ENCODE measurements around the gene OR11H7. TPM values are rescaled to one million over a fixed set of nuclear protein-coding genes. Genes with fewer than 3 reads are reported as not detected.
A peak's percentile ranks its signal among the peaks of the same experiment; 100 is the strongest.
"Not testable (repeated sequence)": the region's sequence is repeated elsewhere in the genome, so short reads cannot be mapped to it uniquely, and the experiment has no call there.

OR11H7 gene
- total RNA-seq, 2 experiments from 2014 or later = not detected

- Mint-ChIP-seq H3K4me3 (no peak within 1 kb of the TSS), H3K9me3 (no peaks in the 10 kb centered on the region), H3K27ac (no peak within 1 kb of the TSS), H3K27me3 (peaks cover 34% of the 10 kb centered on the region), H3K4me1 (ENCODE audit: low read depth) (no peaks in the 10 kb centered on the region), H3K36me3 (ENCODE audit: low read depth) (no peaks in the 10 kb centered on the region)
- DNase-seq (no peak), ATAC-seq (ENCODE audit: poor library complexity) (no peak)
- ChIA-PET CTCF (no interaction called here), POLR2A (no interaction called here)
- Histone ChIP-seq H3K4me1 (ENCODE audit: insufficient read depth, low read length) (no peaks in the 10 kb centered on the region), H3K4me3 (ENCODE audit: low read length) (no peak within 1 kb of the TSS), H3K27ac (ENCODE audit: low read depth in 1 of 2, low read length in 2 of 2) (no peak within 1 kb of the TSS), H3K36me3 (ENCODE audit: insufficient read depth, low read length) (no peaks in the 10 kb centered on the region), H3K27me3 (ENCODE audit: control insufficient read depth in 1 of 2, insufficient read depth in 2 of 2, low read length in 2 of 2) (peaks cover 0 to 2% of the 10 kb centered on the region in 2 experiments), H3K9me3 (ENCODE audit: control insufficient read depth in 1 of 2, insufficient read depth in 1 of 2, low read length in 2 of 2) (no peaks in the 10 kb centered on the region)
- TF ChIP-seq CTCF (IDR thresholded peaks at IDR 0.05) = no peak
- intact Hi-C loops (cut with DNase I, micrococcal nuclease) = no loop called here
Observed at GRCh38 chr14:20223410-20223809, 5.4 kb upstream of the OR11H7 start, which contains the start of gene OR11H6. OR11H6 (plus strand) TSS chr14:20223710; CDS start chr14:20223710, 0 bp downstream.

- H3K36me3 Mint-ChIP-seq (ENCODE audit: low read depth); H3K27me3 ChIP-seq (ENCODE audit: control insufficient read depth in 1 of 2, insufficient read depth in 2 of 2, low read length in 2 of 2); H3K27ac ChIP-seq (ENCODE audit: low read depth in 1 of 2, low read length in 2 of 2); H3K4me3 Mint-ChIP-seq; POLR2A ChIA-PET; CTCF ChIA-PET; H3K36me3 ChIP-seq (ENCODE audit: insufficient read depth, low read length); H3K9me3 Mint-ChIP-seq; DNase-seq; H3K4me3 ChIP-seq (ENCODE audit: low read length); H3K4me1 ChIP-seq (ENCODE audit: insufficient read depth, low read length); intact Hi-C loops (cut with DNase I, micrococcal nuclease); H3K27ac Mint-ChIP-seq; ATAC-seq (ENCODE audit: poor library complexity); H3K4me1 Mint-ChIP-seq (ENCODE audit: low read depth); H3K9me3 ChIP-seq (ENCODE audit: control insufficient read depth in 1 of 2, insufficient read depth in 1 of 2, low read length in 2 of 2); H3K27me3 Mint-ChIP-seq: not testable (repeated sequence)
Observed at GRCh38 chr14:20235415-20235814, 6.6 kb downstream of the OR11H7 start.

GRCh38 chr14:20247646-20248246 lies 19.0 kb downstream of the OR11H7 start:
- H3K27me3 ChIP-seq (ENCODE audit: control insufficient read depth in 1 of 2, insufficient read depth in 2 of 2, low read length in 2 of 2) = no peaks in the 10 kb centered on the region
- no peaks in the 10 kb centered on the region for H3K4me1 ChIP-seq (ENCODE audit: insufficient read depth, low read length)
- H3K36me3 ChIP-seq (ENCODE audit: insufficient read depth, low read length) = no peaks in the 10 kb centered on the region
- no peak for TF ChIP-seq CTCF (IDR thresholded peaks at IDR 0.05)
- peaks cover 8% of the 10 kb centered on the region for H3K9me3 Mint-ChIP-seq
- ChIA-PET POLR2A (no interaction called here), CTCF (interaction anchor here (0.7 kb wide), 1 partner anchor 96 kb away, joined by 3 read pairs; no protein-coding TSS in a partner anchor)
- H3K36me3 Mint-ChIP-seq (ENCODE audit: low read depth) = peaks cover 14% of the 10 kb centered on the region
- no peak for ATAC-seq (ENCODE audit: poor library complexity)
- no peak overlapping the region for H3K27ac ChIP-seq (ENCODE audit: low read depth in 1 of 2, low read length in 2 of 2)
- H3K27ac Mint-ChIP-seq = no peak overlapping the region
- DNase-seq = peak in 3 of 14 experiments; percentile 13 to 30 (median 27)
- no peaks in the 10 kb centered on the region for H3K4me1 Mint-ChIP-seq (ENCODE audit: low read depth)
- H3K27me3 Mint-ChIP-seq = no peaks in the 10 kb centered on the region
- no peak overlapping the region for H3K4me3 ChIP-seq (ENCODE audit: low read length)
- intact Hi-C loops (cut with DNase I, micrococcal nuclease) = no loop called here
- no peaks in the 10 kb centered on the region for H3K9me3 ChIP-seq (ENCODE audit: control insufficient read depth in 1 of 2, insufficient read depth in 1 of 2, low read length in 2 of 2)
- no peak overlapping the region for H3K4me3 Mint-ChIP-seq

- no peaks in the 10 kb centered on the region for H3K9me3 ChIP-seq (ENCODE audit: control insufficient read depth in 1 of 2, insufficient read depth in 1 of 2, low read length in 2 of 2)
- no peaks in the 10 kb centered on the region for H3K4me1 Mint-ChIP-seq (ENCODE audit: low read depth)
- H3K4me1 ChIP-seq (ENCODE audit: insufficient read depth, low read length) = no peaks in the 10 kb centered on the region
- intact Hi-C loops (cut with DNase I, micrococcal nuclease) = no loop called here
- H3K27ac Mint-ChIP-seq = no peak overlapping the region
- ATAC-seq (ENCODE audit: poor library complexity) (no peak), DNase-seq (no peak)
- H3K9me3 Mint-ChIP-seq = no peaks in the 10 kb centered on the region
- H3K4me3 Mint-ChIP-seq = no peak overlapping the region
- no peak for TF ChIP-seq CTCF (IDR thresholded peaks at IDR 0.05)
- H3K27ac ChIP-seq (ENCODE audit: low read depth in 1 of 2, low read length in 2 of 2) = no peak overlapping the region
- CTCF ChIA-PET = no interaction called here
- no peaks in the 10 kb centered on the region for H3K27me3 ChIP-seq (ENCODE audit: control insufficient read depth in 1 of 2, insufficient read depth in 2 of 2, low read length in 2 of 2)
- no peaks in the 10 kb centered on the region for H3K27me3 Mint-ChIP-seq
- no peak overlapping the region for H3K4me3 ChIP-seq (ENCODE audit: low read length)
- H3K36me3 ChIP-seq (ENCODE audit: insufficient read depth, low read length) = no peaks in the 10 kb centered on the region
- peaks cover 23% of the 10 kb centered on the region for H3K36me3 Mint-ChIP-seq (ENCODE audit: low read depth)
- POLR2A ChIA-PET = no interaction called here
Observed at GRCh38 chr14:20262642-20263128, 33.9 kb downstream of the OR11H7 start.

GRCh38 chr14:20264361-20264760 lies 35.6 kb downstream of the OR11H7 start:
- CTCF ChIA-PET; H3K4me1 ChIP-seq (ENCODE audit: insufficient read depth, low read length); H3K27ac Mint-ChIP-seq; H3K9me3 Mint-ChIP-seq; ATAC-seq (ENCODE audit: poor library complexity); H3K4me3 ChIP-seq (ENCODE audit: low read length); intact Hi-C loops (cut with DNase I, micrococcal nuclease); DNase-seq; H3K27ac ChIP-seq (ENCODE audit: low read depth in 1 of 2, low read length in 2 of 2); H3K4me3 Mint-ChIP-seq; H3K4me1 Mint-ChIP-seq (ENCODE audit: low read depth); H3K27me3 ChIP-seq (ENCODE audit: control insufficient read depth in 1 of 2, insufficient read depth in 2 of 2, low read length in 2 of 2); POLR2A ChIA-PET; H3K9me3 ChIP-seq (ENCODE audit: control insufficient read depth in 1 of 2, insufficient read depth in 1 of 2, low read length in 2 of 2); H3K36me3 ChIP-seq (ENCODE audit: insufficient read depth, low read length); H3K27me3 Mint-ChIP-seq: not testable (repeated sequence)
- H3K36me3 Mint-ChIP-seq (ENCODE audit: low read depth) = peaks cover 23% of the 10 kb centered on the region

All from CD4-positive, alpha-beta T cell (primary cell).